GM18511 (cell line): Measurements from ENCODE around the gene COBL.

ENCODE experiments used
- ATAC-seq: cut with Tn5 transposase; IDR thresholded peaks from one replicate; pipeline ENCODE4 v1.9.1; 2021; ENCODE audit warnings: mild to moderate bottlenecking, moderate library complexity; ENCODE audit not compliant: unreplicated experiment

Gene COBL

GRCh38 chr7:51276091-51276605 is 40.5 kb downstream of the COBL start:
- ATAC-seq = no peak

- no peak for ATAC-seq
Measured at GRCh38 chr7:51275532-51275931, 41.1 kb downstream of the COBL start.

GRCh38 chr7:51274955-51275354 is 41.7 kb downstream of the COBL start:
- no peak for ATAC-seq

DNA sequence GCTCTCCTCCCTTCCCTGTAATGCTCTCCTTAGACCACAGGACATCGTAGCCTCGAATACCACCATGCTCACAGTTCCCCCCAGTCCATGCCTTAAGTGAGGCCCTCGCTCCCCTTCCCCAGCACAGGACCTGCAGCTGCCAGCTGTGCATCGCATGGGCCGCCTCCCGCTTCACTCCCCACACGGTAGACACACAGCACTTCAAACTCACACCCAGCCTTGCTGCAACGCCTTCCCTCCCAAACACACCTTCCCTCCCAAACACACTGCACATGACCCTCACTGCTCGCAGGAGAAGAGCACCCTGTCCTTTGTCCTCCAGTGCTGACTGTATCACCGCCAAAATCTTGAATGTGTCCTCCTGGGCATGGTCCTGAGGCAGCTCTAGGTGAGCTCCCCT is 42.6 kb downstream of the COBL start:
- ATAC-seq = no peak

DNA sequence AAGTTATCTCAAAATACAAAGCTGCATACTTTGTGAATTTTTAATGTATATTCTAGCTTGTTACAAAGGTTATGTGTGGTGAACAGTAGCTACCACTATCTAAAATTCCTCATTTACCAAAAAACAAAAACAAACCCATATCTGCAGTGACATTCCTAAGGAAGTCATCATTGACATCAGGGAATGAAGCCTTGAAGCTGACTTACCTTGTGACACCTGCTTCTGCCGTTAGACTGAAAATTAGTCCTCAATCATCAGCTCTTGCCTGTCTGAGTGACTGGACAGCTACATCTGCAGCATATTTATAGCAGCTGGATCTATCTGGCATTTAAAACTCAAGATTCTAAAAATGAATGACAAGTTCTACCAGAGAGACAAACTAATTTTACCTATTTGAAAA is 43.2 kb downstream of the COBL start:
- ATAC-seq = no peak

DNA sequence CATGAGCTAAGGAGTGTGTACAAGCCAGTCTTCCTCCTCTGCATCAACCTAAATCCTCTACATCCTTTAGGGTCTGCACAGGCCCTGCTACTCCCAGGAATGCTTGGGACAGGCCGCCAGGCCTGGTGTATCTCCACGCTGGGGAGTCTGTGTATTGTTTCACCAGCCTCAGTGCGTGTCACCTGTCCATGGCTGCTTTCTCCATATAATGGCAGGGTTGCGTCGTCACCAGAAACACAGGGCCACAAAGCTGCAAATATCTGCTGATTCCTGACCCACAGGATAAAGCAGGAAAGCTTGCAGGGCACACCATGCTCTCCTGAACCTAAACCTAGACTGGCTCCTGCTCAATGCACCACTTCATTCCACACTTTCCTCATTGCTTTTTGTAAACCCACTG is 45.6 kb downstream of the COBL start:
- no peak for ATAC-seq

DNA sequence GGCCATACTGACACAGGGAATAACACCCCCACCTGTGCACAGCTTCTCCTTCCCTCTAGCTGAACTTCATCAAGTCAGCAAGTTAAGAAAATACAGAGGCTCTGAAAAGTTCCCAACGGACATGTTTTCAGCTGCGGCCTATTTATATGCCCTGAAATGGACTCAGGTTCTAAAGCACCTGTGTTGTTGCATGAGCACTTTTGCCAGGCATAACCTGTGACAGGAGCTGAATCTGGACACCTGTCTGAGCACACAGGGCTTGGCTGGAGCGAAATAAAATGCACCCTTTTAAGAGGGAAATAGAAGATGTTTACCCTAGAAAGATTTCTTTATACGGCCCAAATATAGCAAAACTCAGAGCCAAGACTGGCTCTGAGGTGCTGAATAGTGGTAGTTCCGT is 46.7 kb downstream of the COBL start:
- no peak for ATAC-seq

DNA sequence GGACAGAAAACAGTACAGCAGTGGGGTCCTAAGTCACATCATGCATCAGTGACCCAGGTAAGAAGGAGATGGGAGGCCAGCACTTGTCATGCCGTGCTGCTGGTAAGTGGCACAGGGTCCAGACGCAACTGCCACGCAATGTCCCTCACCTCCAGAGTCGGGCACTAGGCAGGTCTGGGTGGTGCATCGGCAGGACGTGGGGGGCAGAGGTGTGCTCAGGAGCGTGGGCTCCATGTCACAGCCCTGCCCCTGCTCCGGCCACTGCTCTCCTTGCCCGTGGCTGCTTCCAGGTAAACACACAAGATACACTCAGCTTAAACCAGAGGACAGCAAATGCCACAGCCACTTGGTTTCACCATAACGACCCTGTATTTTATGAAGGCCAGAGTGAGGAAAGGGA is 47.3 kb downstream of the COBL start:
- no peak for ATAC-seq

- no peak for ATAC-seq
Measured at GRCh38 chr7:51268859-51269258, 47.8 kb downstream of the COBL start.

- ATAC-seq = no peak
Measured at GRCh38 chr7:51267169-51267568, 49.4 kb downstream of the COBL start.

DNA sequence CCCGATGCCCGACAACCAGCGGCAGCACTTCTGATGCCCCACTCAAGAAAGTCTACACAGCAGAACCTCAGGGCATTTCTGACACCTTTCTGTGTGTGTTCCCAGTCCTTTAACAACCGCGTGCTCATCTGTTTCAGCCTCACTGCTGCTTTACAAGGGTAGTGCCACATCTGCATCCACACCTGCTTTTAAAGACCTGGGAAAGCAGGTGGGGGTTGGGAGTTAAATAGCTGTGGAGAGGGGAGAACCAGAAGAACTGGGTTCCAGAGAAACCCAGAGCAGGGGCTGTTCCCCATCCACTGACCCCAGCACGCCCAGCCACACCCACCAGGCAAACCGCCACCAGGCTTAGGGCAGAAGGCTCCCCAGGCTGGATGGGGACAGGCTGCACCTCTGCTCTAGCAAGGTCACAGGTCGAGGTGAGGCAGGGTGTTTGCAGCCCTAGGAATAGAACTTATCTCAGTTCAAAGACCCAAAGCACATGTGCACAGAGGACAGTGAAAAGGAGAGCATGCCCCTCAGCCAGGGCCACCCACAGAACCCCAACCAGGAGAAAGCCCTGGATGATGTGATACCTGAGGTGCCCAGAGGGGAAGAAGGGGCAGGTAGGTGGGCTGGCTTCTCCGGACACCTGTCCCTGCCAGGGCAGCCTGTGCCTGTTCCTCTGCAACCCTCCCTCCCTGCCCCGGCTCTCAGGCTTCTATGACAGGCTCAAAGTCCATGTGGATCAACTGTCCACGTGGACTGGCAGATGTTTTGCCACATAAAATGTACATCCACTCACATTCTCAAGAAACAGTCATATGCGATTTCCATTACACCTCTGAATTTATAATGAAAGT is 51.3 kb downstream of the COBL start:
- no peak for ATAC-seq

GRCh38 chr7:51263631-51264484 is 52.8 kb downstream of the COBL start:
- ATAC-seq = no peak

GRCh38 chr7:51262796-51263531 is 53.6 kb downstream of the COBL start:
- no peak for ATAC-seq

GRCh38 chr7:51261950-51262795 is 54.4 kb downstream of the COBL start:
- ATAC-seq = no peak

- ATAC-seq = no peak
Measured at GRCh38 chr7:51261117-51261835, 55.3 kb downstream of the COBL start.

GRCh38 chr7:51260516-51260915 is 56.1 kb downstream of the COBL start:
- no peak for ATAC-seq

GRCh38 chr7:51259766-51260165 is 56.8 kb downstream of the COBL start:
- ATAC-seq = no peak

DNA sequence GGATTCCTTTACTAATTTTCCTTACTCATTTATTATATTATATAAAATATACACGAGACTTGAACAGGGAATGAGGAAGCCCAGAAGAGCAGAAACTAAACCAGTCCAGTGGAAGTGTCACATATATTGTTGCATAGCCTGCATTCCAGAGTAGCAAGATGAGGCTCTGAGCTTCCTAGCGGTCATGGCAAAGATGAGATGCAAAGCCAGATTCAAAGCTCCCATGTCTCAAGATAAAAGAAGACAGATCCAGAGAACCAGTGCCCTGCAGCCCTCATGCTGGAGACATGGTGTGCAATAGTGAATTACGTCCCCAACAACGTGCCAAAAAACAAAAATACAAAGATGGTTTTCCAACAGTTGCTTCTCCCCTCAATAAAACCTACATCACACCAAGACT is 59.7 kb downstream of the COBL start:
- no peak for ATAC-seq

- no peak for ATAC-seq
Measured at GRCh38 chr7:51256209-51256781, 60.3 kb downstream of the COBL start.
